Superior temporal gyrus (tissue), 1 donor: ENCODE data around the gene POTEB2.
"Not testable (repeated sequence)": the region's sequence is repeated elsewhere in the genome, so short reads cannot be mapped to it uniquely, and the experiment has no call there.

Source experiments
- DNase-seq: peaks from one replicate; pipeline ENCODE4 v3.0.0-alpha.2; 2016; ENCODE audit errors: extremely low spot score

The POTEB2 gene

GRCh38 chr15:20866214-20866613 is at the start of gene POTEB2:
Gene POTEB2 (minus strand): TSS chr15:20866314. CDS start chr15:20866281, 33 bp downstream.
- not testable (repeated sequence) for DNase-seq

GRCh38 chr15:20879916-20880315 is 13.8 kb upstream of the POTEB2 start:
- DNase-seq = not testable (repeated sequence)

- DNase-seq = not testable (repeated sequence)
Measured at GRCh38 chr15:20878464-20878863, 12.3 kb upstream of the POTEB2 start.

GRCh38 chr15:20877819-20878218 is 11.7 kb upstream of the POTEB2 start:
- not testable (repeated sequence) for DNase-seq
